Measurements from ENCODE around the gene C1orf122. TPM values are rescaled to one million over a fixed set of nuclear protein-coding genes. Genes with fewer than 3 reads are reported as not detected.

C1orf122 gene
- total RNA-seq, 1 donor: 24.0 TPM

- no peak for TF ChIP-seq CTCF (IDR thresholded peaks at IDR 0.05; ENCODE audit: insufficient read depth, low read length)
- H3K4me3 ChIP-seq (ENCODE audit: low read depth, low read length): no peak overlapping the region
- no peak for DNase-seq (ENCODE audit: low read depth)
These were observed 14.5 kb upstream of the C1orf122 start for GRCh38 chr1:37792943-37793686.

DNA sequence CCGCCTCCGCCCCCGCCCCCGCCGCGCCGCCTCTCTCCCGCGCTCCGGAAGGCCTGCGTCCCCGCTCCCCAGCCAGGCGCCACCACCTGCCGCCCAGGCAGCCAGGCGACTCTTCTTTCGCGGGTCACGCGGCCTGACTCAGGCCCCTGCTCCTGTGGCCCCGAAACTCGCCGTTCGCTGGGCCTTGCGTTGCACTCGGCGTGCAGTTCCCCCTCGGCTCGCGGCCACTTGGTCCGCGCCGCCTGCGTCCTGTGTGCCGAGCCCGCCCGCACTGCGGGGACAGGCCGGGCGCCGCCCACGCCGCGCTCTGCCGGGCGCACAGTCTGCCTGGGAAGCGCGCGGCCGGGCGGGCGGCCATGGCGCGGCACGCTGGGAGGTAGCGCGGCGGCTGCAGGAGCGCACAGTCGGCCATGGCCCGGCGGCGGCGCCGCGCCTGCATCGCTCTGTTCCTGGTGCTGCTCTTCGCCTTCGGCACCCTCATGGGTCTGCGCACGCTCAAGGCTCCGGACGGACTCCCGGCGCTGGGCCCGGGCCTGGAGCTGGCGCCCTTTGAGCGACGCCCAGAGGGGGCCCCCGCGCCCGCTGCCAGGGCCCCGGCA lies 13.7 kb upstream of the C1orf122 start, which contains the start of gene MANEAL:
TSS of gene MANEAL (plus strand) at position 75 of the 599 bp plus-strand sequence. CDS start at position 411, 336 bp downstream.
- H3K4me3 ChIP-seq (ENCODE audit: low read depth, low read length): peak within 1 kb of the TSS; percentile 65
- TF ChIP-seq CTCF (IDR thresholded peaks at IDR 0.05; ENCODE audit: insufficient read depth, low read length): no peak
- DNase-seq (ENCODE audit: low read depth): peak; percentile 38

DNA sequence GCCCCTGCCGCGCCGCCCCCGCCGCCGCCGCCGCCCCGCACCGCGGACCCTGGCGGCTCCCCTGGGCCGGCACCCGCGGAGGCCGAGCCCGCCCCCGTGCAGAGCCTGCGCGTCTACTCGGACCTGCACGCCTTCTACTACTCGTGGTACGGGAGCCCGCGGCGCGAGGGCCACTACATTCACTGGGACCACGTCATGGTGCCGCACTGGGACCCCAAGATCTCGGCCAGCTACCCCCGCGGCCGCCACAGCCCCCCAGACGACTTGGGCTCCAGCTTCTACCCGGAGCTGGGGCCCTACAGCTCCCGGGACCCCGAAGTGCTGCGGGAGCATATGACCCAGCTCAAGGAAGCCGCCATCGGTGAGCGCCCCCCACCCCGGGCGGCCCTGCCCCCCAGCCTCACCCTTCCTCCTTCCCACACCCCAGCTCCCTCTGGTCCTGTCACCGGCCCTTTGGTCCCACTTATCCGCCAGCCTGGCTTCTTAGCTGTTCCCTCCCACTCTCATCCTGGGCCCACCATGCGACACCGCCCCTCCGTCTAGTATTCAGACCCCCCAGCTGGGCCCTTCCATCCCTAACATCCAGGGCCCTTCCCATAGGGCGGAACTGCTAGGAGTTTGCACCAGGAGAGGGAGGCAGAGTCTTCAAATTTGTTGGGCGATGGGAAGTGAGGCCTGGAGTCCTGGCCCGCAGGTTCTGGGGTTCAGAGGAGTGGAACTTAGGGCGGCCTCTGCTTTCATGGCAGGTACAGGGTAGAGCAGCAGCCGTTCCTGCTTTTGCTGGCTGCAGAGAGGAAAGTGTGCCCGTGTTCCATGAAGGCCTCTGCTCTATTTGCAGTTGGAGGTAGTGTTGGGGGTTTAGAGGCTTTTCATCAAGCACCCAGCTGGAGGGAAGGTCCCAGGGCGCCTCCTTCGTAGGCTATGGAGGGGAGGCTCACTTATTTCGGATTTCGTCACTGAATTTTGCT lies 12.9 kb upstream of the C1orf122 start:
- TF ChIP-seq CTCF (IDR thresholded peaks at IDR 0.05; ENCODE audit: insufficient read depth, low read length): no peak
- H3K4me3 ChIP-seq (ENCODE audit: low read depth, low read length): peak overlapping the region; percentile 33
- DNase-seq (ENCODE audit: low read depth): no peak

DNA sequence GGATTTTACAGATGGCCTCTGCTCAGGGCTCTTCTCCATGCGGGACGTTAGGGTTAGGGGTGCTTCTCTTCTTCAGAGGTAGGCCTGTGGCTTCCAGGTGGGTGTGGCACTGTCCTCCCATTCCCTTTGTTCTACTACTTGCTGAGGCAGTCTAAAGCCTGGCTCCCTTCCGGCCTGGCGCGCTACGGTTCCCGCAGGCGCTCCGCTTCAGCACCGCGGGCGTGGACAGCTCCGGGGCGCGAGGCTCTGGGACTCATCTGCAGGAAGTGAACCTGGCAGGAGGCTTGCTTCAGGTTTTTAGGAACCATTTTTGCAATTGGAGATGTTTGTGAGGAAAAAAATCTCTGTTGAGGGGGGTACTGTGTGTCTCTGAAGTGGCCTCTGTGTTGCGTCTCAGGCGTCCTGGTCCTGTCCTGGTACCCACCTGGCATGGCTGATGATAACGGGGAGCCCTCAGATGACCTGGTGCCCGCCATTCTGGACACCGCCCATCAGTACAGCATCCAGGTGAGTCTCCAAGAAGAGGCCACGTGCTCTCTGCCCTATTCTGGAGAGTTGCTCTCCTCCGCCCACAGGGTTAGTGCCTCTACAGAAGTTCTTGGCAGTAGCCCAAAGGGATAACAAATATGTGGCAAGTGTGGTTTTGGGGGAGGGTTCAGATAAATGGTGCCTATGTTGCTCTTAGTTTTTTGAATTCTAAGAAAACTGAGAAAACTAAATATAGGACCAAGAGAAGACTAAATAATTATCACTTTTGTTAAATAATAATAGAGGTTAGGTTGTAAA lies 12.1 kb upstream of the C1orf122 start:
- no peak overlapping the region for H3K4me3 ChIP-seq (ENCODE audit: low read depth, low read length)
- peak; percentile 40 for DNase-seq (ENCODE audit: low read depth)
- no peak for TF ChIP-seq CTCF (IDR thresholded peaks at IDR 0.05; ENCODE audit: insufficient read depth, low read length)

GRCh38 chr1:37797750-37798345 lies 9.7 kb upstream of the C1orf122 start:
- no peak for TF ChIP-seq CTCF (IDR thresholded peaks at IDR 0.05; ENCODE audit: insufficient read depth, low read length)
- peak; percentile 30 for DNase-seq (ENCODE audit: low read depth)
- H3K4me3 ChIP-seq (ENCODE audit: low read depth, low read length): no peak overlapping the region
